ENCODE data around the gene FKBP3.
"Not testable (repeated sequence)": the region's sequence is repeated elsewhere in the genome, so short reads cannot be mapped to it uniquely, and the experiment has no call there.

FKBP3 gene

DNA sequence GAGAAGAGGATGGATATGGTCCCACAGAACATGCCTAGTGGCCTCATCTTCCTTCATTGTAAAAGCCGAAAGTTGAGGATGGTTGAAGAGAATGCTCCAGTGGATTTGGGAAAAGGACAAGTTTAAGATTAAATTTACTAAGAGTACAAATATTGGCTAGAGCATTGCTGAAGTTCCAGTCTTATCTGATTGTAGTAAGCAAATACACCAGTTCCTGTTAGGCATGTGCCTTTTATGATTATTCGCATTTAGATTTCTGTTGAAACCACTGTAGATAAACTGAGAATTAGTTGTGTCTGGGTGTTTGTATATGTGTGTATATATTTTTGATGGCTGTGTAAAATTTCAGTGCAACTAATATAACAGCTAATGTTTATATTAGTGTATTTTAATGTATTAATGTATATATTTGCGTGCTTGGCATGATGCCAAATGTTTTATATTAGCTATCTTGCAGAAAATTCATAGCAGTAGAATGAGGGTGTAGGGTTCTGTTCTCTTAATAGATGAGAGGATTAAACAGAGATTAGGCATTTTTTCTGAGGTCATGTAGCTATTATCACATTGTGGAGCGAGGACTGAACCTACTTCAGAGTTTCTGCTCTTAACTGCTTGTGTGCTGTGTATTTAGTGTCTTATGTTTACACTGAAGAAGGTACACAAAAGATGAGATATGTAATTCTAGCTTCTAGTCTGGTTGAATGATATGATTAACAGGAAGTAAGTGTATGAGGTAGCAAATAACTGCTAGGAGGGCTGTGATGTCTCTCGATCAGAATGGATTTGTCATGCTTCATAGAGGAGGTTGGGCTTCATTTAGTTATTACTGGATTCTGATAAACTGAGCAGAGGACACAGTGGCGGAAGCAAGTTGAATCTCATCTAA, 21.1 kb downstream of the FKBP3 start:
- DNase-seq = no peak

DNA sequence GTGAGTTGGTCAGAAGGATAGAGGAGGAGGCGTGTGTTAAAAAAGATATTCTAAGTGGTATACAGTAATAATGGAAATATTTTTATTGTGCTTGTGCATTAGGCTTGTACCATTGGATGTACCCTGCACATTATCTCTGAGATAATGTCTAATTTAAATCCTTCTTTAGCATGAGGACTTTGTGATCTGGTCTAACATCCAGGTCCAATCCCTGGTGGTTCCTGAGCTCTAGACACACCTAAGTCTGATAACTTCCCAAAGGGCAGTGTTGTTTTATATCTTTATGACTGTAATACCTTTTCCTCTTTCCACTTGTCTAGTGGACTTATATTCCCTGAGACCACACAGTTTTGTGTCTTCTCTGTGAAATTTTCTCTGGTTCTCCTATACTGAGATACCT, 29.7 kb downstream of the FKBP3 start:
- no peak for DNase-seq

DNA sequence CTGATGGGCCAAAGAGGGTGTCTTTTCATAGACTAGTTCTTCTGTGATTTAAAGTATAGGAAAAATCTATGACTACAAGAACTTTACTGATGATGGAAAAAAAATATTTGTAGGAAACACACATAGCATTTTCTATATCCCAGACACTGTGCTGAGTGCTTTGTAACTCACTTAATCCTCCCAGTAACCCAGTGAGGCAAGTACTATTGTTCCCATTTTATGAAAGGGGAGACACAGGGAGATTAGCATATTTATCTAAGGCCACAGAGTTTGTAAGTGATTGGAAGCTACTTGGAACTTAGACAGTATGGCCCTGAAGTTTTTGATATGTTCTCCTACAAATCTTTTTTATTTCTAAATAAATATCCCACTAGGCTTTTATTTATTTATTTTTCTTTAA, 30.5 kb downstream of the FKBP3 start:
- DNase-seq = no peak

DNA sequence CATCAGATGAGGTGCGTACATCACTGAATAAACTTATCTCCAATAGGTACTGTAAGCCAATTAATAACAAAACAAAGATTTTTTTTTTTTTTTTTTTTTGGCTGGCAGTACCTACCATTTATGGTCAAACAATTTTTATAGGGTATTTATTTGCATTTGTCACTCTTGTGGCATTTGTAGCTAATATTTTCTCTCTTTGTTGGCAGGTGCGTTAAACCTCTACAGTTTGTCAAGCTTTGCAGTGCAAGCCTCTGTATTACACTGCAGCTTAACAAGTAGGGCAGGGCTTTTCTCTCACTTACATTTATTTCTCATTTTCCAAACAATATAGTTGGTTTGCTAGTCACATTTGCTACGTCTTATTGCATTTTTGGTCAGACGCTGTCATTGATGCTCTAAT, 38.1 kb downstream of the FKBP3 start:
- DNase-seq = no peak

DNA sequence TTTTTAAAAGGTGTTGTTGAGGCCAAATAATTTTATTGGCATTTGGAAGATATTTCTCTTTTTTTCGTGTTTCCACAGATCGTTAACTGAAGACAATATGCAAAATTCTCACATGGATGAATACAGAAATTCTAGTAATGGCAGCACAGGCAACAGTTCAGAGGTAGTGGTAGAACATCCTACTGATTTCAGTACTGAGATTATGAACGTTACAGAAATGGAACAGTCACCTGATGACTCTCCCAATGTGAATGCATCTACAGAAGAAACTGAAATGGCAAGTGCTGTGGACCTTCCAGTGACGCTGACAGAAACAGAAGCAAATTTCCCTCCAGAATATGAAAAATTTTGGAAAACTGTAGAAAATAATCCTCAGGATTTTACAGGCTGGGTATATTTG, 39.1 kb downstream of the FKBP3 start:
- DNase-seq = no peak

DNA sequence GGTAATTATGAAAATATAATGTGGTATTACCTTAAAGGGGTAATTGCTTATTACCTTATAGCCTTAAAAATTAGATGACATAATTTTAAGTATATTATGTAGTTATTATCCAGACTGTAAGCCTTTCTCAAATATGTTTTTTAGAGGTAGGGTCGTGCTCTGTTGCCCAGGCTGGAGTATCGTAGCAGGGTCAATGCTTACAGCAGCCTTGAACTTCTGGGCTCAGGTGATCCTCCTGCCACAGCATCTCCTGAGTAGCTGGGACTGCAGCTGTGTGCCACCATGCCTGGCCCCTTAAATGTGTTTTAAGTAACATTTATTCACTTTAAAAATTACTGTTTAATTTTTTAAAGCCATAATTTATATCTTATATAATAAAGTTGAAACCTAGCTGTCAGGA, 40.0 kb downstream of the FKBP3 start:
- no peak for DNase-seq

DNA sequence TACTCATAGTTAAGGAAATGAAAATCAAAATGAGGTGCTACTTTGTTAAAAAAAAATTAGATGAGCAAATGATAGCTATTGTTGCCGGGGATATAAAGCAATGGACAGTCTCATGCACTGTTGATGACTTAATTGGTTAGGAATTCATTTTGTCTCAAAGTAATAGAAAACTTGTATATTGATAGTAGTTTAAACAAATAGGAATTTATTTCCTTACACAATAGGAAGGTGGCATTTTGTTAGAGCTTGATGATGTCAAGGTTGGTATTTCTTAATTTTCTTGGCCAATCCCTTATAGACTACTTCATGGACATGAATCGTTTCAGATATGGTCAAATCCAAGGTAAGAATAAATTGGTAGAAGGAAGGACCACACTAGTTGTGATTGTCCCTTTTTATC, 42.6 kb downstream of the FKBP3 start:
- DNase-seq = peak in 1 of 2 donors; percentile 3

DNA sequence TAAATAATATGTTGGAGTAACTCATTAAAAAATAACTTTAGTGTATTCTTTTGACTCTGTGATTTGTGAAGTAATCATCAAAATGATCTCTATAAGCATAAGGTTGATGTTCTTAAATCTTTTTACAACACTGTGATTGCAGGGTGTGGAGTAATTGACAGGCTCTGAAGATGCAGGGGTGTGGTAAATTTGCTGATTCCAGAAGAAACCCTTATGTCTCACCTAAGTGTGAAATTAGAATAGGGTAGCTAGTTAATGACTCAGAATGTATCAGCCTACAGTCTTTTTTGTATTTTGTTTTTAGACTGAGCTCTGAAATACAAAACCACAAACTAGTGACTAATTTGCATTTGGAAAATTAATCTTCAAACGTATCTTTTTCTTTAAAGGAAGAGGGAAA, 44.5 kb downstream of the FKBP3 start:
- DNase-seq = peak in 1 of 2 donors; percentile 13

DNA sequence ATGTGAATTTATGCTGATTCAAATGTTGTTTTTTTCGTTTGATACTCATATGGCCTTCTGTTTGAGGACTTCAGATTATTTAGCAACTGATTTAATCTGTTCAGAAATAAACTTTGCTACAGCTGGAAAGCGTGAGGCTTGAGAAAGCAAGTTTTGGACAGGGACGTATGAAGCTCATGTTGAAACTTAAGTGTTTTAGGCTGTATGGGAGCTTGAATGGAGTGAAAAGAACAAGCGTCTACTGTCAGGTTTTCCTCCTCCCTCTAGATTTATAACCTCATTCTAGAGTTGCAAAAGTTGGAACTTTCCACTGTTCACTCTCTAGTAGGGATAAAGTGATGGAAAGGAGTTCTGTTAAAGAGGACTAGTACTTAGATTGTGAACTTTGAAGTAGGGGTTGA, 49.3 kb downstream of the FKBP3 start:
- peak; percentile 66 to 72 for DNase-seq

DNA sequence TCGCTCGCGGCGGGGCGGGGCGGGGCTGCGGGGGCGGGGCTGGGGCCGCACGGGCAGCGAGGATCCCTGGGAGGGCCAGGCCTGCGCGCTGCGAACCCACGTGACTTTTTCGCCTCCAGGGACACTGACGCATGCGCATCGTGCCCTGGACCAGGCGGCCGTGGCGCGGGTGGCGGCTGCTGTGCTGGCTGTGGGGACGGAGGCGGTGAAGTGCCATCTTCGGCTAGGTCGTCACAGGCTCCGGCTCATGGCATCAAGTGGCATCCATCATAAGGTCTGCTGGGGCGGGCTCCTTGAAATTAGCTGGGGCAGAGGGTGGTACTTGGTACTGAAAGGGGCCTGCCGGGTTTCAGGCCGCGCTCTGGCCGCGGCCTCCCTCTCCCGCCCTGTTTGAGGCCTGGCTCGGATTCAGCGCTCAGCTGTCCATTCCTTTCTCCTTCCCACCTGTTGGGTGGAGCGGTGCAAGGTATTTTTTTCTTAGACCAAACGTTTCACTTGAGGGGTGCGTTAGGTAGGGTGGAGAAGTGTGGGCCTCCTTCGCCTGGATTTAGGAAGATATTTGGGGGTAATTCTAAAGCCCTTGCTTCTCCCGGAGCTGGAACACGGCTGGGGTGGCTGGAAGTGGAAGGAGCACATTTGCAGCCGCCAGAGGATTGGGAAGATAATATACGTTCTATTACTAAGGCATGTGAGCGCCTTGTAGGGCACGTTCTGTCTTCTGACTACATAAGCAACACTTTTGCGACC, 50.1 kb downstream of the FKBP3 start, which contains the start of gene PRPF39:
Gene PRPF39 (plus strand): TSS at position 141 of the 747 bp plus-strand sequence. CDS start 11,124 bp downstream, outside the sequence.
- peak; percentile 94 to 95 for DNase-seq

DNA sequence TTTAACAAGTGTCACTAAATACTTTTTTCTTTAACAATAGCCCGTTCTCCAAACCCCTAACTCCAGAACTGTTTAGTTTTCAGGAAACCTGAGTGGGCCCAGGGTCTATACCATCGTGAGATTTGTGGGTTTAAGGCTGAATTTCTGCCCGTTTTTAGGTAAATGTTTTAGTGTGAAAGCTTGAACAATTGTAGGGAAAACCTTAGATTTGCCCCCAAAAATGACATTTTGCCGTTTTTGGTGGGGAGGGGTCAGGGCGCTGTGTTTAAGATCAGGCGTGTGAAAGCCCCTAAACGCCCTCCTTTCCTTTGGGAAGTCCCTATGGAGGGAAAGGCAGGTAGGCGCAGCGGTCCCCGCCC, 50.7 kb downstream of the FKBP3 start:
- DNase-seq = no peak

DNA sequence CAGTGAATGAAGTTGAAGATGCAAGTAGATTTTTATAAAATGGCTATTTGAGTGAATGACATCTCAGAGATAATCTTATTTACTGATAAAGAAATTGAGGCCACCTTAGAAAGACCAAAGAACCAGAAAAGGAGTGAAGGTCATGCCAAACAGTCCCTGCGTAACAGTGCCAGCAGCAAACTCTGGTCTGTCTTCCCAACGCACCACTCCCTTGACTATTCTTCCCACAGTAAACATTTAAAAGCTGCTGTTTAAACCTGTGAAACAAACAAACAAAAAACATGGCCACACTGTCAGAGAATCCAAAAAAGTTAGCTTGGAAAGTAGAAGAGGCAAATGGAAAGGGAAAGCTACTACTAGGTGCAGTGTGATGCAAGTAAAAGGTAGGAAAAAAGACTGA, 51.9 kb downstream of the FKBP3 start:
- DNase-seq = no peak

DNA sequence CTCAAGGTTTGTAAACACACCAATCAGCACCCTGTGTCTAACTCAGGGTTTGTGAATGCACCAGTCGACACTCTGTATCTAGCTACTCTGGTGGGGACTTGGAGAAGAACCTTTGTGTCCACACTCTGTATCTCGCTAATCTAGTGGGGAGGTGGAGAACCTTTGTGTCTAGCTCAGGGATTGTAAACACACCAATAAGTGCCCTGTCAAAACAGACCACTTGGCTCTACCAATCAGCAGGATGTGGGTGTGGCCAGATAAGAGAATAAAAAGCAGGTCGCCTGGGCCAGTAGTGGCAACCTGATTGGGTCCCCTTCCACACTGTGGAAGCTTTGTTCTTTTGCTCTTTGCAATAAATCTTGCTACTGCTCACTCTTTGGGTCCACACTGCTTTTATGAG, 53.2 kb downstream of the FKBP3 start:
- not testable (repeated sequence) for DNase-seq

DNA sequence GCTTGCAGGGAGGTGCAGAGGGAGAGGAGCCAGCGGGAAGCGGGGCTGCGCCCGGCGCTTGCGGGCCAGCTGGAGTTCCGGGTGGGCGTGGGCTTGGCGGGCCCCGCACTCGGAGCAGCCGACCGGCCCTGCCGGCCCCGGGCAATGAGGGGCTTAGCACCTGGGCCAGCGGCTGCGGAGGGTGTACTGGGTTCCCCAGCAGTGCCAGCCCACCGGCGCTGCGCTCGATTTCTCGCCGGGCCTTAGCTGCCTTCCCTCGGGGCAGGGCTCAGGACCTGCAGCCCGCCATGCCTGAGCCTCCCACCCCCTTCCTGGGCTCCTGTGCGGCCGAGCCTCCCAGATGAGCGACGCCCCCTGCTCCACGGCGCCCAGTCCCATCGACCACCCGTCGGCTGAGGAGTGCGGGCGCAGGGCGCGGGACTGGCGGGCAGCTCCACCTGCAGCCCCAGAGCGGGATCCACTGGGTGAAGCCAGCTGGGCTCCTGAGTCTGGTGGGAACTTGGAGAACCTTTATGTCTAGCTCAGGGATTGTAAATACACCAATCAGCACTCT, 53.8 kb downstream of the FKBP3 start:
- not testable (repeated sequence) for DNase-seq

DNA sequence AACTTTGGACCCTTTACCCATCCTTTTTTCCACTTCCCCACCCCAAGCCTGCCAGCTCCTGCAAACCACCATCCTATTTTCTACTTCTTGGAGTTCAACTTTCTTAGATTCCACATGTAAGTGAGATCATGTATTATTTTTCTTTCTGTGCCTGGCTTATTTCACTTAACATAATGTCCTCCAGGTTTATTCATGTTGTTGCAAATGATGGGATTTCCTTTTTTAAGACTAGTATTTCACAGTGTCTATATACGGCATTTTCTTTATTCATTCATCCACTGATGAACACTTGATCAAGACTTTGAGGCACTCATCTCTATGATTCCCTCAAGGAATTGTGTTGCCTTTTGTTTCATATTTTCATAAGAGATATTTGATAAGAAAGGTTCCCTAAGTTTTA, 56.0 kb downstream of the FKBP3 start:
- no peak for DNase-seq

DNA sequence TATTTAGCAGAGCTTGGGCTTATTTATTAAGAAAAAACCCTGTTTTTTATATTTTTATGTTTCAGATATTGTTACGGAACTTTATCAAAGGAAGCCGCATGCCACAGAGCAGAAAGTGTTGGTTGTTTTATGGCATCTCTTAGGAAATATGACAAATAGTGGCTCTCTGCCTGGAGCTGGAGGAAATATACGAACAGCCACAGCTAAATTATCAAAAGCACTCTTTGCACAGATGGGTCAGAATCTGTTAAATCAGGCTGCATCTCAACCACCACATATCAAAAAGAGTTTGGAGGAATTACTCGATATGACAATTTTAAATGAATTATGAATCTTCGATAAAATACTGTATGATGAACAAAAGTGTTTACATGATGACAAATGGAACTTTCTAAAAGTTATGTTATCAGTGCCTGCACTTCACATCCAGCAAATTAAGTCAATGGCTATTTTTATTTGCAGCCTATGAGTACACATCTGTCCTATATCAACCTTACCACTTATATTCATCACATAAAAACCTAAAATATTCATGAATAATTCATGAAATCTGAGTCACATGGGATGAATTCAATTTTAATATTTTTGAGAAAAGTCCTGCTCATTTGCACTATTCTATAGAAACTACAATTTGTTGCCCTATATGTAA, 60.9 kb downstream of the FKBP3 start:
- no peak for DNase-seq

DNA sequence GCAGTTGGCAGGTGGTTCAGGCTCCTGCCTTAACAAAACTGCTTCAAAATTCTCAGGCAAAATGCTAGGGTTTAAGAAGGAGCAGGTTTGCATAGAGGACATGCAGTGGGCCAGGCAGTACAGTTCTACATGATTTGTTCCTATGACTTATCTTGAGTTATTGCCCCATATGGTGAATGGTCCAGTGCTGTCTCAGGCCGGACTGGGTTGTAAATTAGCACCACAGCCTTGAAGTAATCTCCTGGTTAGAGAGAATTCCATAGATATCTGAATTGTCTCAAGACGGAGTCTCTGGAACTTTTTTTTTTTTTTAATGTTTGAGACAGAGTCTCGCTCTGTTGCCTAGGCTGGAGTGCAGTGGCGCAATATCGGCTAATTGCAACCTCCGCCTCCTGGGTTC, 62.2 kb downstream of the FKBP3 start:
- DNase-seq = no peak

DNA sequence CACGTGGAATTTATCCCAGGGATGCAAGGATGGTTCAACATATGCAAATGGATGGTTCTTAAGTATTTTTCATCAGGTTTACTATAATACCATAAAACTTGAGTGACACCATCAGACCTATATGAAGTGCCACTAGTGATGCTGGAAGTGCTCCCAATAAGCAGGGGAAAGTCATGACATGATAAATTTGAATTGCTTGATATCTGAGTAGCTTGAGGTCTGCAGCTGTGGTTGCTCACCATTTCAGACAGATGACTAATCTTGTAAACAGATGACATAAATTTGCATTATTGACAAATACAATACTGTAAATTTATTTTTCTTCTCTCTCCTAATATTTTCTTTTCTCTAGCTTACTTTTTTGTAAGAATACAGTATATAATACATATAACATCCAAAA, 64.1 kb downstream of the FKBP3 start:
- no peak for DNase-seq

DNA sequence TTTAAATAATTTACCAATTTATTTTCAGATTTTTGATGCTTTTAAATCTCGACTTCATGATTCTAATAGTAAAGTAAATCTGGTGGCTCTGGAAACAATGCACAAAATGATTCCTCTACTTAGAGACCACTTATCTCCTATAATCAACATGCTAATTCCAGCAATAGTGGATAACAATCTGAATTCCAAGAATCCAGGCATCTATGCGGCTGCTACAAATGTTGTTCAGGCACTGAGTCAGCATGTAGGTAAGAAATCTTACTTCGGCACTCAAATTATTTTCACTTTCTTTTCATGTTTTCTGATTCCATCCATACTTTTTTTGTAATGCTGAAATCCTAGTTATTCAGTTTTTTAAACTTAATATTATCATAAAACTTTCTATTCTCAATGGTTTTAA, 65.9 kb downstream of the FKBP3 start:
- no peak for DNase-seq

DNA sequence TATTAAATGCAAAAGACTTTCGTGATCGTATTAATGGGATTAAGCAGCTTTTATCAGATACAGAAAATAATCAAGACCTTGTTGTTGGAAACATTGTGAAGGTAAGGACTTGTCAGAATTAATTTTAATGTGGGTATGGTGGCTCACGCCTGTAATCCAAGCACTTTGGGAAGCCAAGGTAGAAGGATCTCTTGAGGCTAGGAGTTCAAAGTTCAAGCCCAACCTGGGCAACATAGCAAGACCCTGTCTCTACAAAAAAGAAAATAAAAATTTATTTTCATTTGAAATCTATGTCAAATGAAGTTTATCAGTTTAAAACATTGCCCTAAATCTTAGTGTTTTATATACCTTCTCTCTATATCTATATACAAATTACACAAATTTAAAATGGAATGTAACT, 67.6 kb downstream of the FKBP3 start:
- no peak for DNase-seq

DNA sequence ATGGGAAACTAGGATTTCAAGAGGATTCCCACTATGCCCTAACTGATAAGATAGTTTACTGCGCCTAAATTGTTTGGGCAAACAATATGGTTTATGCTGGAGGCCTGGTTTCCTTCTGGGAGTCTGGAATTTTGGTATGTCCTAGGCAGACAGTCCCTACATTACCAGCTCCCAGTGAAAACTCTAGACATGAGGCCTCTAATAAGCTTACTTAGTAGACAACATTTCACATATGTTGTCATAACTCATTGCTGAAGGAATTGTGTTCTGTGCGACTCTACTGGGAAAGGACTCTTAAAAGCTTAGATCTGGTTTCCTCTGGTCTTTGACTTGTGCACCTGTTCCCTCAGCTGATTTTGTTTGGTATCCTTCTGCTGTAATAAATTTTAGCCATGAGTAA, 68.3 kb downstream of the FKBP3 start:
- DNase-seq = no peak
